HepG2 (cell line): ENCODE data around the gene ADCY5.

Experiments
- CTCF ChIP-seq: sonication (generic); formaldehyde crosslinking; IDR thresholded peaks from 2 replicates; pipeline ENCODE4 v1.5.0; 2020; ENCODE audit warnings: mild to moderate bottlenecking, missing genetic modification reagents, moderate library complexity
- JUND ChIP-seq: sonication (generic); formaldehyde crosslinking; IDR thresholded peaks from 2 replicates; pipeline ENCODE4 v1.8.0; 2022; ENCODE audit warnings: mild to moderate bottlenecking, missing genetic modification reagents
- MED1 ChIP-seq: sonication (generic); formaldehyde crosslinking; IDR thresholded peaks from 2 replicates; pipeline ENCODE4 v1.4.0; 2020; ENCODE audit warnings: missing genetic modification reagents
- PRDM15 ChIP-seq: sonication (generic); formaldehyde crosslinking; IDR thresholded peaks from 2 replicates; pipeline ENCODE4 v1.4.0; 2020; ENCODE audit warnings: missing genetic modification reagents
- ZNF792 ChIP-seq: IDR thresholded peaks from 2 replicates; pipeline ENCODE4 v1.6.1; 2016
- ZXDC ChIP-seq: sonication (generic); formaldehyde crosslinking; IDR thresholded peaks from 2 replicates; pipeline ENCODE4 v1.5.0; 2020; ENCODE audit warnings: mild to moderate bottlenecking, missing genetic modification reagents

- TF ChIP-seq ZXDC (no peak), JUND (no peak), ZNF792 (CRISPR knock-in tag) (no peak), PRDM15 (no peak), MED1 (no peak), CTCF (CRISPR knock-in tag) (no peak)
Observed at GRCh38 chr3:123281406-123281805, 167.5 kb downstream of the ADCY5 start.
